ENCODE measurements around the gene RAB30.
"Not testable (repeated sequence)": the region's sequence is repeated elsewhere in the genome, so short reads cannot be mapped to it uniquely, and the experiment has no call there.

RAB30 gene

GRCh38 chr11:82967381-82967780, 104.3 kb downstream of the RAB30 start:
- Histone ChIP-seq H3K27me3 (ENCODE audit: control insufficient read depth in 5 of 5, insufficient read depth in 4 of 5, low read length in 5 of 5) (no peaks in the 10 kb centered on the region), H3K4me3 (ENCODE audit: low read depth in 1 of 5, low read length in 5 of 5) (no peak overlapping the region), H3K4me1 (ENCODE audit: control insufficient read depth in 5 of 5, insufficient read depth in 5 of 5, low read length in 5 of 5) (no peaks in the 10 kb centered on the region), H3K9me3 (ENCODE audit: control insufficient read depth in 5 of 5, low read length in 5 of 5) (no peaks in the 10 kb centered on the region), H3K27ac (ENCODE audit: low read depth, low read length) (no peak overlapping the region), H3K36me3 (ENCODE audit: control insufficient read depth in 5 of 5, insufficient read depth in 5 of 5, low read length in 5 of 5) (no peaks in the 10 kb centered on the region), H3K9ac (ENCODE audit: low read length in 5 of 5) (no peak overlapping the region)

GRCh38 chr11:82962021-82962420, 109.7 kb downstream of the RAB30 start:
- not testable (repeated sequence) for H3K27ac ChIP-seq (ENCODE audit: low read depth, low read length); H3K9ac ChIP-seq (ENCODE audit: low read length in 5 of 5); H3K4me3 ChIP-seq (ENCODE audit: low read depth in 1 of 5, low read length in 5 of 5); H3K36me3 ChIP-seq (ENCODE audit: control insufficient read depth in 5 of 5, insufficient read depth in 5 of 5, low read length in 5 of 5); H3K27me3 ChIP-seq (ENCODE audit: control insufficient read depth in 5 of 5, insufficient read depth in 4 of 5, low read length in 5 of 5); H3K9me3 ChIP-seq (ENCODE audit: control insufficient read depth in 5 of 5, low read length in 5 of 5); H3K4me1 ChIP-seq (ENCODE audit: control insufficient read depth in 5 of 5, insufficient read depth in 5 of 5, low read length in 5 of 5)

- Histone ChIP-seq H3K36me3 (ENCODE audit: control insufficient read depth in 5 of 5, insufficient read depth in 5 of 5, low read length in 5 of 5) (no peaks in the 10 kb centered on the region), H3K27me3 (ENCODE audit: control insufficient read depth in 5 of 5, insufficient read depth in 4 of 5, low read length in 5 of 5) (no peaks in the 10 kb centered on the region), H3K9me3 (ENCODE audit: control insufficient read depth in 5 of 5, low read length in 5 of 5) (no peaks in the 10 kb centered on the region), H3K4me3 (ENCODE audit: low read depth in 1 of 5, low read length in 5 of 5) (no peak overlapping the region), H3K9ac (ENCODE audit: low read length in 5 of 5) (no peak overlapping the region), H3K4me1 (ENCODE audit: control insufficient read depth in 5 of 5, insufficient read depth in 5 of 5, low read length in 5 of 5) (no peaks in the 10 kb centered on the region), H3K27ac (ENCODE audit: low read depth, low read length) (no peak overlapping the region)
These were observed 110.9 kb downstream of the RAB30 start for GRCh38 chr11:82960779-82961143.

- Histone ChIP-seq H3K27me3 (ENCODE audit: control insufficient read depth in 5 of 5, insufficient read depth in 4 of 5, low read length in 5 of 5) (no peaks in the 10 kb centered on the region), H3K9me3 (ENCODE audit: control insufficient read depth in 5 of 5, low read length in 5 of 5) (no peaks in the 10 kb centered on the region), H3K36me3 (ENCODE audit: control insufficient read depth in 5 of 5, insufficient read depth in 5 of 5, low read length in 5 of 5) (no peaks in the 10 kb centered on the region), H3K9ac (ENCODE audit: low read length in 5 of 5) (no peak overlapping the region), H3K27ac (ENCODE audit: low read depth, low read length) (no peak overlapping the region), H3K4me1 (ENCODE audit: control insufficient read depth in 5 of 5, insufficient read depth in 5 of 5, low read length in 5 of 5) (no peaks in the 10 kb centered on the region), H3K4me3 (ENCODE audit: low read depth in 1 of 5, low read length in 5 of 5) (no peak overlapping the region)
These were observed 111.5 kb downstream of the RAB30 start for GRCh38 chr11:82959987-82960778.

- not testable (repeated sequence) for H3K9me3 ChIP-seq (ENCODE audit: control insufficient read depth in 5 of 5, low read length in 5 of 5); H3K9ac ChIP-seq (ENCODE audit: low read length in 5 of 5); H3K27ac ChIP-seq (ENCODE audit: low read depth, low read length); H3K4me1 ChIP-seq (ENCODE audit: control insufficient read depth in 5 of 5, insufficient read depth in 5 of 5, low read length in 5 of 5); H3K27me3 ChIP-seq (ENCODE audit: control insufficient read depth in 5 of 5, insufficient read depth in 4 of 5, low read length in 5 of 5); H3K36me3 ChIP-seq (ENCODE audit: control insufficient read depth in 5 of 5, insufficient read depth in 5 of 5, low read length in 5 of 5); H3K4me3 ChIP-seq (ENCODE audit: low read depth in 1 of 5, low read length in 5 of 5)
These were observed 115.8 kb downstream of the RAB30 start for GRCh38 chr11:82955736-82956453.

GRCh38 chr11:82950502-82950901, 121.2 kb downstream of the RAB30 start:
- not testable (repeated sequence) for H3K9ac ChIP-seq (ENCODE audit: low read length in 5 of 5); H3K27me3 ChIP-seq (ENCODE audit: control insufficient read depth in 5 of 5, insufficient read depth in 4 of 5, low read length in 5 of 5)

GRCh38 chr11:82949352-82949751, 122.3 kb downstream of the RAB30 start:
- no peaks in the 10 kb centered on the region for H3K27me3 ChIP-seq (ENCODE audit: control insufficient read depth in 5 of 5, insufficient read depth in 4 of 5, low read length in 5 of 5)
- H3K4me1 ChIP-seq (ENCODE audit: control insufficient read depth in 5 of 5, insufficient read depth in 5 of 5, low read length in 5 of 5): no peaks in the 10 kb centered on the region
- no peaks in the 10 kb centered on the region for H3K36me3 ChIP-seq (ENCODE audit: control insufficient read depth in 5 of 5, insufficient read depth in 5 of 5, low read length in 5 of 5)
- H3K9ac ChIP-seq (ENCODE audit: low read length in 5 of 5): no peak overlapping the region
- H3K9me3 ChIP-seq (ENCODE audit: control insufficient read depth in 5 of 5, low read length in 5 of 5): peaks cover 0 to 4% (median 0%) of the 10 kb centered on the region in 5 donors
- no peak overlapping the region for H3K4me3 ChIP-seq (ENCODE audit: low read depth in 1 of 5, low read length in 5 of 5)
- H3K27ac ChIP-seq (ENCODE audit: low read depth, low read length): no peak overlapping the region

More at GRCh38 chr11:82950502-82950901, 121.2 kb downstream of the RAB30 start:
- H3K4me3 ChIP-seq (ENCODE audit: low read depth in 1 of 5, low read length in 5 of 5); H3K36me3 ChIP-seq (ENCODE audit: control insufficient read depth in 5 of 5, insufficient read depth in 5 of 5, low read length in 5 of 5); H3K9me3 ChIP-seq (ENCODE audit: control insufficient read depth in 5 of 5, low read length in 5 of 5); H3K27ac ChIP-seq (ENCODE audit: low read depth, low read length); H3K4me1 ChIP-seq (ENCODE audit: control insufficient read depth in 5 of 5, insufficient read depth in 5 of 5, low read length in 5 of 5): not testable (repeated sequence)

GRCh38 chr11:82945682-82946081, 126.0 kb downstream of the RAB30 start:
- Histone ChIP-seq H3K27me3 (ENCODE audit: control insufficient read depth in 5 of 5, insufficient read depth in 4 of 5, low read length in 5 of 5) (no peaks in the 10 kb centered on the region), H3K4me3 (ENCODE audit: low read depth in 1 of 5, low read length in 5 of 5) (no peak overlapping the region), H3K4me1 (ENCODE audit: control insufficient read depth in 5 of 5, insufficient read depth in 5 of 5, low read length in 5 of 5) (no peaks in the 10 kb centered on the region), H3K9me3 (ENCODE audit: control insufficient read depth in 5 of 5, low read length in 5 of 5) (peaks cover 0 to 4% (median 0%) of the 10 kb centered on the region in 5 donors), H3K36me3 (ENCODE audit: control insufficient read depth in 5 of 5, insufficient read depth in 5 of 5, low read length in 5 of 5) (no peaks in the 10 kb centered on the region), H3K27ac (ENCODE audit: low read depth, low read length) (no peak overlapping the region), H3K9ac (ENCODE audit: low read length in 5 of 5) (no peak overlapping the region)

- H3K36me3 ChIP-seq (ENCODE audit: control insufficient read depth in 5 of 5, insufficient read depth in 5 of 5, low read length in 5 of 5); H3K27me3 ChIP-seq (ENCODE audit: control insufficient read depth in 5 of 5, insufficient read depth in 4 of 5, low read length in 5 of 5); H3K4me1 ChIP-seq (ENCODE audit: control insufficient read depth in 5 of 5, insufficient read depth in 5 of 5, low read length in 5 of 5); H3K4me3 ChIP-seq (ENCODE audit: low read depth in 1 of 5, low read length in 5 of 5); H3K27ac ChIP-seq (ENCODE audit: low read depth, low read length); H3K9ac ChIP-seq (ENCODE audit: low read length in 5 of 5); H3K9me3 ChIP-seq (ENCODE audit: control insufficient read depth in 5 of 5, low read length in 5 of 5): not testable (repeated sequence)
These were observed 126.7 kb downstream of the RAB30 start for GRCh38 chr11:82945041-82945440.

GRCh38 chr11:82944198-82944597, 127.5 kb downstream of the RAB30 start:
- H3K36me3 ChIP-seq (ENCODE audit: control insufficient read depth in 5 of 5, insufficient read depth in 5 of 5, low read length in 5 of 5): no peaks in the 10 kb centered on the region
- H3K4me1 ChIP-seq (ENCODE audit: control insufficient read depth in 5 of 5, insufficient read depth in 5 of 5, low read length in 5 of 5): no peaks in the 10 kb centered on the region
- H3K27ac ChIP-seq (ENCODE audit: low read depth, low read length): no peak overlapping the region
- H3K27me3 ChIP-seq (ENCODE audit: control insufficient read depth in 5 of 5, insufficient read depth in 4 of 5, low read length in 5 of 5): no peaks in the 10 kb centered on the region
- no peak overlapping the region for H3K9ac ChIP-seq (ENCODE audit: low read length in 5 of 5)
- H3K9me3 ChIP-seq (ENCODE audit: control insufficient read depth in 5 of 5, low read length in 5 of 5): peaks cover 0 to under 1% (median 0%) of the 10 kb centered on the region in 5 donors
- H3K4me3 ChIP-seq (ENCODE audit: low read depth in 1 of 5, low read length in 5 of 5): no peak overlapping the region
